ENCODE results near the gene C3orf49.

GRCh38 chr3:63845215-63845614, 26.1 kb downstream of the C3orf49 start:
- TF ChIP-seq CTCF (IDR thresholded peaks at IDR 0.05) (no peak), POLR2A (IDR thresholded peaks at IDR 0.05) (no peak)

All from adrenal gland (tissue), 5 donors.